ENCODE measurements around the gene OPN3. TPM values are rescaled to one million over a fixed set of nuclear protein-coding genes. Genes with fewer than 3 reads are reported as not detected.

The OPN3 gene
- total RNA-seq, 2 donors from 2014 or later: 11.7 to 39.1 TPM

- Histone ChIP-seq H3K27ac (no peak overlapping the region), H3K36me3 (no peaks in the 10 kb centered on the region), H3K27me3 (no peaks in the 10 kb centered on the region), H3K9me3 (no peaks in the 10 kb centered on the region), H3K4me3 (no peak overlapping the region), H3K4me1 (no peaks in the 10 kb centered on the region), H3K9ac (ENCODE audit: low read depth in 2 of 2, low read length in 2 of 2) (no peak overlapping the region)
- intact Hi-C loops (cut with DNase I): no loop called here
- no peak for DNase-seq
- no peak for TF ChIP-seq CTCF (IDR thresholded peaks at IDR 0.05)
Observed at GRCh38 chr1:241598249-241598648, 41.9 kb downstream of the OPN3 start.

DNA sequence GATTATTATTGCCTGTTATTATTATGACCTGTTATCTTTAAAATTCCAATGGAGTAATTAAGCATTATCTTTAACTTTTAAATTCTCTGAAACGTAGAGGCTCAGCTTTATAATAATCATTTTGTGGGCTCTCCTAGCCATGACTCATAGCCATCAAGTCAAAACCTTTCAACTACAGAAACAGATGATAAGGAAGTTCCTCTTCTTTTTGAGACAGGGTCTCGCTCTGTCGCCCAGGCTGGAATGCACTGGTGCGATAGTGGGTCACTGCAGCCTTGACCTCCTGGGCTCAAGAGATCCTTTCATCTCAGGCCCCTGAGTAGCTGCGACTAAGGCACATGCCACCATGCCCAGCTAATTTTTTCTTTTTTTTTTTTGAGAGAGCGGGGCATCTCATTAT, 43.5 kb downstream of the OPN3 start:
- intact Hi-C loops (cut with DNase I): no loop called here
- Histone ChIP-seq H3K4me1 (no peaks in the 10 kb centered on the region), H3K36me3 (no peaks in the 10 kb centered on the region), H3K27me3 (no peaks in the 10 kb centered on the region), H3K27ac (no peak overlapping the region), H3K9ac (ENCODE audit: low read depth in 2 of 2, low read length in 2 of 2) (no peak overlapping the region), H3K4me3 (no peak overlapping the region), H3K9me3 (no peaks in the 10 kb centered on the region)
- no peak for TF ChIP-seq CTCF (IDR thresholded peaks at IDR 0.05)
- no peak for DNase-seq

DNA sequence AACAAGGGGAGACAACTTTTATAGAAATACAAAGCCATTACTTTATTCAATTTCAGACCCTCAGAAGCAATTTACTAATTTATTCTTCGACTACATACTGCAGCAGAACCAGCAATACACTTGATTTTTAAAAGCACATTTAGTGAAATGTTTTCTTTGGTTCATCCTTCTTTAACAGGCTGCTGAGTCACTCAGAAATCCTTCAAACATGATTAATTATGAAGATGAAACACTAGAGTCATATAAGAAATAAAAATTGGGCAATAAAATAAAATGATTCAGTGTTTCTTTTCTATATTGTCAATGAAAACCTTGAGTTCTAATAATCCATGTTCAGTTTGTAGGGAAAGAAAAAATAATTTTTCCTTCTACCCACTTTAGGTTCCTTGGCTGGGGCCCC, 47.0 kb downstream of the OPN3 start:
- no peak overlapping the region for H3K4me3 ChIP-seq
- H3K27ac ChIP-seq: no peak overlapping the region
- TF ChIP-seq CTCF (IDR thresholded peaks at IDR 0.05): no peak
- H3K36me3 ChIP-seq: no peaks in the 10 kb centered on the region
- no peaks in the 10 kb centered on the region for H3K9me3 ChIP-seq
- H3K9ac ChIP-seq (ENCODE audit: low read depth in 2 of 2, low read length in 2 of 2): no peak overlapping the region
- no peaks in the 10 kb centered on the region for H3K27me3 ChIP-seq
- intact Hi-C loops (cut with DNase I): no loop called here
- DNase-seq: no peak
- no peaks in the 10 kb centered on the region for H3K4me1 ChIP-seq

DNA sequence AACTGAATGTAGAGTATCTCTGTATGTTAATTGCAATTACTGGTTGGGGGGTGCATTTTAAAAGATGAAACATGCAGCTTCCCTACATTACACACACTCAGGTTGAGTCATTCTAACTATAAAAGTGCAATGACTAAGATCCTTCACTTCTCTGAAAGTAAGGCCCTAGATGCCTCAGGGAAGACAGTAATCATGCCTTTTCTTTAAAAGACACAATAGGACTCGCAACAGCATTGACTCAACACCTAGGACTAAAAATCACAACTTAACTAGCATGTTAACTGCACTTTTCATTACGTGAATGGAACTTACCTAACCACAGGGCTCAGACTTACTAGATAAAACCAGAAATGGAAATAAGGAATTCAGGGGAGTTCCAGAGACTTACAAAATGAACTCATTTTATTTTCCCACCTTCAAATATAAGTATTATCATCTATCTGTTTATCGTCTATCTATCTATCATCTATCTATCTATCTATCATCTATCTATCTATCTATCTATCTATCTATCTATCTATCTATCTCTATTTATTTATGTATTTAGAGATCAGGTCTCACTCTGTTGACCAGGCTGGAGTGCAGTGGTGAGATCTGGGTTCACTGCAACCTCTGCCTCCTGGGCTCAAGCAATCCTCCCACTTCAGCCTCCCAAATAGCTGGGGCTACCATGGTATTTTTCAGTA, 47.8 kb downstream of the OPN3 start:
- no peak overlapping the region for H3K27ac ChIP-seq
- H3K36me3 ChIP-seq: no peaks in the 10 kb centered on the region
- H3K4me1 ChIP-seq: no peaks in the 10 kb centered on the region
- DNase-seq: no peak
- H3K4me3 ChIP-seq: no peak overlapping the region
- intact Hi-C loops (cut with DNase I): no loop called here
- no peaks in the 10 kb centered on the region for H3K9me3 ChIP-seq
- no peak for TF ChIP-seq CTCF (IDR thresholded peaks at IDR 0.05)
- H3K27me3 ChIP-seq: no peaks in the 10 kb centered on the region
- no peak overlapping the region for H3K9ac ChIP-seq (ENCODE audit: low read depth in 2 of 2, low read length in 2 of 2)

DNA sequence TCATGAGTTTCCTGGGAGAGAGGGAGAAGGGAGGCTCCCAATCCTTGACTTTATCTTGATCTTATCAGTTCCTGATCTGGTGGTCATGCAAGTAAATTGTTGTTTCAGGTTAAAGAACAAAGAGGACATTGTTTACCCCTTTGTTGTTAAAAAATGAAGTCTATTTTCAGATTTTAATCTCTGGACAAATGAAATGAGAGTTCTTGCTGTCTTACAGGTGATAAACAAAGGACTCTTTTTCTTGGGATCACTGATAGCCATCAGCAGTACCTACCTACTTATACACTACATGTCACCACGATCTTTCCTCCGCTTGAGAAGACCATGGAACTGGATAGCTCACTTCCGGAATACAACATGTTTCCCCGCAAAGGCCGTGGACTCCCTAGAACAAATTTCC, 48.4 kb downstream of the OPN3 start:
- Histone ChIP-seq H3K4me1 (no peaks in the 10 kb centered on the region), H3K9ac (ENCODE audit: low read depth in 2 of 2, low read length in 2 of 2) (no peak overlapping the region), H3K36me3 (no peaks in the 10 kb centered on the region), H3K27me3 (no peaks in the 10 kb centered on the region), H3K9me3 (no peaks in the 10 kb centered on the region), H3K4me3 (no peak overlapping the region), H3K27ac (no peak overlapping the region)
- TF ChIP-seq CTCF (IDR thresholded peaks at IDR 0.05): no peak
- intact Hi-C loops (cut with DNase I): no loop called here
- no peak for DNase-seq
